Measurements from ENCODE around the gene TMEM19. TPM values are rescaled to one million over a fixed set of nuclear protein-coding genes. Genes with fewer than 3 reads are reported as not detected.
A peak's percentile ranks its signal among the peaks of the same experiment; 100 is the strongest.

TMEM19 gene
- total RNA-seq, 1 experiment from 2014 or later, result 53.1 TPM

DNA sequence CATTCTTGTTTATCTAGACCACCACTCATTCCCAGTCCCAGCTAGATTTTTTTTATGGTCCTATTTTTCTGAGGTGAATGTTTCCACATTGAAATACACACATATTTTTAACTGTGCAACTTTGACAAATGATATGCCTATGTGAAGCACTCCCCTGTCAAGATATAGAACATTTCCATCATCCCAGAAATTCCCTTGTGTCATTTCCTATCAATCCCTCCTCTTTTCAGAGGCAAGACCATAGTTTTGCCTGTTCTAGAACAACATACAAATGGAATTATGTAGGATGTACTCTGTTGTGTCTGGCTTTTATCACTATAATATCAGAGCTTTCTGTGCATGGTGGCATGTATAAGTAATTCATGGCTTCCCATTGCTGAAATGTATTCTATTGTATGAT is 32.7 kb downstream of the TMEM19 start:
- DNase-seq (ENCODE audit: low read depth), result no peak

DNA sequence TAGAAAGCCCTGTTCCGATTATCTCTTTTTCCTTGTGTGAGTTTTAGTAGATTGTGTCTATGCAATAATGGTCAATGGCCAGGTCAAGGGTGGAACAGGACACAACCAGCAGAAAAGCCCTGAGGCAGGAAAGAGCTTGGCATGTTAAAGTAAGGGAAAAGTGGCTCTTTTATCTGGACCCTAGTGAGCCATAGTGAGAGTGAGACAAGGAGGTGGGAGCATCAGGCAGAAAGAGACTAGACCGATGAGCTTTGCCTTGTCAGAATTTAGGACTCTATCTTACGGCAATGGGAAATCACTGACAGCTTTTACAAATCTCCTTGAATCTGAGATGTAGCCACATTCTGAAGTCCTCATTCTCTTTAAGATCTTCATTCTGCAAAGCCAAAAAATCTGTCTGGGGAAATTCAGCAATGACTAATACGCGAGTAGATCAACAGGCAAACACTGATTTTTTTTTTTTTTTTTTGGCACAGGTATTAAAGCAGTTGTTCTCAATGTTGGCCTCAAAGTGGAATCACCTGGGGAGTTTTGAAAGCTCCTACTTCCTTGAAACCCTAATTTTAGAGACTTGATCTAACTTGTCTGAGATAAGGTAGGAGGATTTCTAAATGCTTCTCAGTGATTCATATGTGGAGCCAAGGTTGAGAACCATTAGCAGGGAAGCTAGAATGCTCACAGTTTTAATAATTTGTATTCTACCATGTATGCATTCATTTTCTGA is 33.9 kb downstream of the TMEM19 start:
- no peak for DNase-seq (ENCODE audit: low read depth)

GRCh38 chr12:71721783-71722505 is 36.1 kb downstream of the TMEM19 start:
- DNase-seq (ENCODE audit: low read depth), result no peak

DNA sequence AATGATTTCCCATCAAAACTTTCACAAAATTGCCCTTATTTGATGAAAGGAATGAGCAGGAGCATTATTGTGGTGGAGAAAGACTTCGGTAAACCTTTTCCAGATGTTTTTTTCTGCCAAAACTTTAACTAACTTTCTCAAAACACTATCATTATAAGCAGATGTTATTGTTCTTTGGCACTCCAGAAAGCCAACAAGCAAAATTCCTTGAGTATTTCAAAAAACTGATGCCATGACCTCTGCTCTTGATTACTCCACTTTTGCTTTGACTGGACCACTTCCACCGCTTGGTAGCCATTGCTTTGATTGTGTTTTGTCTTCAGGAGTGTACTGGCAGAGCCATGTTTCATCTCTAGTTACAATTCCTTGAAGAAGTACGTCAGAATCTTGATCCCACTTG is 39.1 kb downstream of the TMEM19 start:
- no peak for DNase-seq (ENCODE audit: low read depth)

GRCh38 chr12:71726548-71726947 is 40.7 kb downstream of the TMEM19 start:
- DNase-seq (ENCODE audit: low read depth), result no peak

DNA sequence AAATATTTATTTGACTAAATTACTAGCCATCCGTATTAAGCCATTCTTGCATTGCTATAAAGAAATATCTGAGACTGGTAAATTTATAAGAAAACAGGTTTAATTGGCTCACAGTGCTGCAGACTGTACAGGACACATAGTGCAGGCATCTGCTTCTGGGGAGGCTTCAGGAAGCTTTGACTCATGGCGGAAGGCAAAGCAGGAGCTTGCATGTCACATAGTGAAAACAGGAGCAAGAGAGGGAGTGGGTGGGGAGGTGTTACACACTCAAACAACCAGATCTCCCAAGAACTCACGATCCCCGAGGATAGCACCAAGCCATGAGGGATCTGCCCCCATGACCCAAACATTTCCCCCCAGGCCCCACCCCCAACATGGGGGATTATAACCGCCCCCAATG is 42.1 kb downstream of the TMEM19 start:
- DNase-seq (ENCODE audit: low read depth), result no peak

GRCh38 chr12:71730936-71731335 is 45.1 kb downstream of the TMEM19 start:
- DNase-seq (ENCODE audit: low read depth), result no peak

DNA sequence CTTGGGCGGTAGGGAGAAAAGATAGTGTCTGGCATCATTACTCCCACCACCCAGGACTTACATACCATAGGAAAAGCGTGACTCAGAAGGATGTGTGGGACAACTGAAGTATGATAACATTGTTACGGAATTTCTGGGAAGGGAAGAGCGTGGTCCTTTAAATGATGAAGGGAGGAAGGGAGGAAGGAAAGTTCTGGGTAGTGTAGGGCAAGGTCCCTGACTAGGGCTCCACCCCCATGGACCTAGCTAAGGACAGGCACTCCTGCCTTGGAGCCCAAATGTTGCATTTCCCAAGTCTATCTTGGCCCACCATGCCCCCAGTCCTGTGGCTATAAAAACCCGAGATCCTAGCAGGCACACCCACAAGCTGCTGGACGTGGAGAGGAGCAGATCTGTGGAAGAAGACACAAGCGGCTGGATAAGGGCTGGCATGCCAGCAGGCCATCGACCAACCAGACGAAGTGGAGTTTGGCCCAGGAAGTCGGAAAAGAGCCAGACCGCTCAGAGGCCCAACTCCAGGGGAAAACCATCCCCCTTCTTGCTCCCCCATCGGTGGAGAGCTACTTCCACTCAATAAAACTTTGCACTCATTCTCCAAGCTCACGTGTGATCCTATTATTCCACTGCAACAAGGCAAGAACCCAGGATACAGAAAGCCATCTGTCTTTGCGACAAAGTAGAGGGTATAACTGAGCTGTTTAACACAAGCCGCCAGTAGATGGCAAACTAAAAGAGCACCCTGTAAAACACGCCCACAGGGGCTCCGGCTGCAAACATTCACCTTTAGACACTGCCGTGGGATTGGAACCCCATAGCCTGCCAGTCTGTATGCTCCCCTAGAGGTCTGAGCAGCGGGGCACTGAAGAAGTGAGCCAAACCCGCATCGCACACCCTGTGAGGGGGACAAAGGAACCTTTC is 45.8 kb downstream of the TMEM19 start:
- DNase-seq (ENCODE audit: low read depth), result peak; percentile 40

- DNase-seq (ENCODE audit: low read depth), result no peak
Observed at GRCh38 chr12:71732357-71732712, 46.5 kb downstream of the TMEM19 start.

GRCh38 chr12:71737197-71737596 is 51.3 kb downstream of the TMEM19 start:
- no peak for DNase-seq (ENCODE audit: low read depth)

DNA sequence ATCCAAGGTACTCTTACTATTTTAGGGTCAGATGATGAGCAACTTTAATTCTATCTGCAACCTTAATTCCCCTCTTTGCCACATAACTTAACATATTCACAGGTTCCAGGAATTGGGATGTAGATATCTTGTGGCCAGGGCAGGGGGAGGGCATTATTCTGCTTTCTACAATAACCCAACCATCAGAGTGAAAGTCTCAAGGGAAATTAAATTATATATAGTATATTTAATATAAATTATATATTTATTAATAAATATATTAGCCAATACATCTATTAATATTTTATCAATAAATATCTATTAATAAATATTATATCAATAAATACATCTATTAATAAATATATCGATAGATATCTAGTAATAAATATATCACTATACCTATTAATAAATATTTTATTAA is 57.1 kb downstream of the TMEM19 start:
- no peak for DNase-seq (ENCODE audit: low read depth)

- no peak for DNase-seq (ENCODE audit: low read depth)
Observed at GRCh38 chr12:71744522-71745300, 58.8 kb downstream of the TMEM19 start.

GRCh38 chr12:71746974-71747611 is 61.2 kb downstream of the TMEM19 start:
- peak; percentile 61 for DNase-seq (ENCODE audit: low read depth)

- no peak for DNase-seq (ENCODE audit: low read depth)
Observed at GRCh38 chr12:71748081-71748850, 62.4 kb downstream of the TMEM19 start.

- DNase-seq (ENCODE audit: low read depth), result no peak
Observed at GRCh38 chr12:71749666-71750065, 63.8 kb downstream of the TMEM19 start.

- DNase-seq (ENCODE audit: low read depth), result no peak
Observed at GRCh38 chr12:71752891-71753290, 67.0 kb downstream of the TMEM19 start.

All from LHCN-M2 (cell line).